ENCODE data around the gene ARID3A.
"Not testable (repeated sequence)": the region's sequence is repeated elsewhere in the genome, so short reads cannot be mapped to it uniquely, and the experiment has no call there.

The ARID3A gene

GRCh38 chr19:947707-948539, 22.1 kb downstream of the ARID3A start:
- no peak for TF ChIP-seq POLR2A (IDR thresholded peaks at IDR 0.05; ENCODE audit: low read length)
- TF ChIP-seq GATA1 (IDR thresholded peaks at IDR 0.05; ENCODE audit: low read depth, low read length) = no peak
- no peak for DNase-seq

- no peak for TF ChIP-seq GATA1 (IDR thresholded peaks at IDR 0.05; ENCODE audit: low read depth, low read length)
- no peak for TF ChIP-seq POLR2A (IDR thresholded peaks at IDR 0.05; ENCODE audit: low read length)
- peak in 1 of 2 experiments; percentile 36 for DNase-seq
Observed at GRCh38 chr19:948842-949496, 23.1 kb downstream of the ARID3A start.

- DNase-seq = no peak
- no peak for TF ChIP-seq POLR2A (IDR thresholded peaks at IDR 0.05; ENCODE audit: low read length)
- no peak for TF ChIP-seq GATA1 (IDR thresholded peaks at IDR 0.05; ENCODE audit: low read depth, low read length)
Observed at GRCh38 chr19:950352-951066, 24.7 kb downstream of the ARID3A start.

GRCh38 chr19:952049-952679, 26.3 kb downstream of the ARID3A start:
- no peak for DNase-seq
- TF ChIP-seq GATA1 (IDR thresholded peaks at IDR 0.05; ENCODE audit: low read depth, low read length) (no peak), POLR2A (IDR thresholded peaks at IDR 0.05; ENCODE audit: low read length) (no peak)

- TF ChIP-seq GATA1 (IDR thresholded peaks at IDR 0.05; ENCODE audit: low read depth, low read length) (no peak), POLR2A (IDR thresholded peaks at IDR 0.05; ENCODE audit: low read length) (no peak)
- DNase-seq = no peak
Observed at GRCh38 chr19:952680-953444, 27.0 kb downstream of the ARID3A start.

GRCh38 chr19:953445-954271, 27.8 kb downstream of the ARID3A start:
- no peak for TF ChIP-seq GATA1 (IDR thresholded peaks at IDR 0.05; ENCODE audit: low read depth, low read length)
- no peak for TF ChIP-seq POLR2A (IDR thresholded peaks at IDR 0.05; ENCODE audit: low read length)
- no peak for DNase-seq

GRCh38 chr19:954272-954671, 28.4 kb downstream of the ARID3A start:
- TF ChIP-seq GATA1 (IDR thresholded peaks at IDR 0.05; ENCODE audit: low read depth, low read length) = no peak
- TF ChIP-seq POLR2A (IDR thresholded peaks at IDR 0.05; ENCODE audit: low read length) = no peak

GRCh38 chr19:954672-955494, 29.0 kb downstream of the ARID3A start:
- peak; percentile 54 to 67 for DNase-seq
- TF ChIP-seq POLR2A (IDR thresholded peaks at IDR 0.05; ENCODE audit: low read length) (no peak), GATA1 (IDR thresholded peaks at IDR 0.05; ENCODE audit: low read depth, low read length) (no peak)

More at GRCh38 chr19:954272-954671, 28.4 kb downstream of the ARID3A start:
- no peak for DNase-seq

GRCh38 chr19:955803-956765, 30.2 kb downstream of the ARID3A start:
- no peak for TF ChIP-seq GATA1 (IDR thresholded peaks at IDR 0.05; ENCODE audit: low read depth, low read length)
- TF ChIP-seq POLR2A (IDR thresholded peaks at IDR 0.05; ENCODE audit: low read length) = no peak
- DNase-seq = no peak

- TF ChIP-seq GATA1 (IDR thresholded peaks at IDR 0.05; ENCODE audit: low read depth, low read length) (no peak), POLR2A (IDR thresholded peaks at IDR 0.05; ENCODE audit: low read length) (no peak)
Observed at GRCh38 chr19:956766-957440, 31.1 kb downstream of the ARID3A start.

GRCh38 chr19:957578-957977, 31.7 kb downstream of the ARID3A start:
- DNase-seq = not testable (repeated sequence)

More at GRCh38 chr19:956766-957440, 31.1 kb downstream of the ARID3A start:
- no peak for DNase-seq

Measured in erythroblast (primary cell).